Measurements from ENCODE around the gene HSPB9. TPM values are rescaled to one million over a fixed set of nuclear protein-coding genes. Genes with fewer than 3 reads are reported as not detected.

HSPB9 gene
- total and polyA plus RNA-seq, 2 of the 8 experiments (the other 6 are each of a cell fraction or from before 2014, with no cell fraction given), result 0.27 to 0.30 TPM

GRCh38 chr17:42124256-42124655, 1.7 kb downstream of the HSPB9 start:
- Histone ChIP-seq H2BK5ac (ENCODE audit: low read depth, low read length) (no peak overlapping the region), H2BK12ac (ENCODE audit: low read depth, low read length) (no peak overlapping the region), H3K4ac (replicated peaks; ENCODE audit: insufficient read length, low read depth, low read length) (no peak overlapping the region), H3K23me2 (ENCODE audit: low read depth, low read length) (peaks cover 10% of the 10 kb centered on the region), H3K9me3 (ENCODE audit: insufficient read depth in 2 of 2, low read depth in 1 of 2, low read length in 1 of 2) (no peaks in the 10 kb centered on the region), H2AK5ac (ENCODE audit: low read depth, low read length) (no peak overlapping the region), H4K20me1 (replicated peaks in 1 of 2; ENCODE audit: control insufficient read depth in 1 of 2, insufficient read depth in 2 of 2, low read length in 2 of 2) (peaks cover 2 to 6% of the 10 kb centered on the region in 2 experiments), H3K27me3 (replicated peaks in 1 of 4; ENCODE audit: control insufficient read depth in 3 of 4, extremely low read depth in 1 of 4, insufficient read depth in 3 of 4, low read length in 3 of 4) (no peaks in the 10 kb centered on the region; a peak in 2 of 7 replicates), H3K36me3 (ENCODE audit: control insufficient read depth in 2 of 4, insufficient read depth in 4 of 4, low read length in 3 of 4) (peaks cover 3 to 38% (median 21%) of the 10 kb centered on the region in 4 experiments), H3K4me2 (ENCODE audit: insufficient read depth in 1 of 2, low read depth in 2 of 2, low read length in 2 of 2) (no peak overlapping the region), H4K8ac (ENCODE audit: extremely low read depth, insufficient read depth, low read length) (no peak overlapping the region), H3K18ac (ENCODE audit: extremely low read depth, low read length) (no peak overlapping the region), H3K14ac (ENCODE audit: insufficient read length) (no peak overlapping the region), H3K4me3 (ENCODE audit: extremely low read depth in 1 of 4, insufficient read depth in 2 of 4, low read depth in 3 of 4, low read length in 4 of 4) (no peak overlapping the region), H3K79me1 (ENCODE audit: low read depth, low read length) (no peaks in the 10 kb centered on the region; the same call in 1 of the 2 replicates), H2BK15ac (ENCODE audit: low read length) (no peak overlapping the region), H3K27ac (ENCODE audit: low read depth, low read length) (no peak overlapping the region), H2AFZ (ENCODE audit: low read length) (no peak overlapping the region), H3K4me1 (replicated peaks in 1 of 4; ENCODE audit: control insufficient read depth in 3 of 4, insufficient read depth in 4 of 4, low read length in 3 of 4) (peaks cover 0 to 17% (median 13%) of the 10 kb centered on the region in 4 experiments; a peak in 6 of 7 replicates), H4K5ac (ENCODE audit: insufficient read length, low read depth, low read length) (no peak overlapping the region), H3K23ac (ENCODE audit: insufficient read length) (no peak overlapping the region), H3K79me2 (ENCODE audit: control insufficient read depth in 1 of 2, insufficient read depth in 2 of 2, low read length in 2 of 2) (no peaks in the 10 kb centered on the region), H3K56ac (replicated peaks; ENCODE audit: insufficient read length, low read depth, low read length) (no peak overlapping the region), H3K9ac (replicated peaks in 1 of 4; ENCODE audit: extremely low read depth in 1 of 4, low read depth in 3 of 4, low read length in 3 of 4) (no peak overlapping the region), H2BK20ac (ENCODE audit: low read length) (no peak overlapping the region), H4K91ac (replicated peaks; ENCODE audit: insufficient read length, low read length) (no peak overlapping the region), H2BK120ac (replicated peaks; ENCODE audit: low read depth, low read length) (no peak overlapping the region)
- FAIRE-seq, result no peak
- no peak for DNase-seq (ENCODE audit: low read depth in 1 of 2, low spot score in 2 of 2)
- 84% methylated on average over 3 of the region's 3 CpGs; no CpG with 5 or more reads in 1 of the 2 experiments for WGBS, 2 experiments (ENCODE audit: extremely low coverage in 1 of 2, insufficient coverage in 1 of 2, insufficient read length in 1 of 2, insufficient replicate concordance in 2 of 2, low coverage in 1 of 2, low lambda C conversion rate in 2 of 2, missing lambda C conversion rate in 1 of 2)
- POLR2A ChIA-PET (ENCODE audit: partially characterized antibody), result interaction anchor here (0.6 kb wide), 1 partner anchor 347 kb away, joined by 3 read pairs; no protein-coding TSS in a partner anchor
- CTCF ChIA-PET (ENCODE audit: partially characterized antibody), result interaction anchor here (0.5 to 39.4 kb wide), 14 partner anchors 11 to 1844 kb away, joined by 3 to 1084 read pairs (median 4); partner anchors contain the start of genes DNAJC7, NKIRAS2 and ZNF385C
- no peak for TF ChIP-seq POU5F1 (IDR thresholded peaks at IDR 0.05; ENCODE audit: low read depth, low read length)
- TF ChIP-seq SP1 (IDR thresholded peaks at IDR 0.05; ENCODE audit: low read depth, low read length), result no peak
- no peak for TF ChIP-seq GTF2F1 (IDR thresholded peaks at IDR 0.05; ENCODE audit: borderline replicate concordance, low read depth, low read length)

Data from H1 (cell line).